ENCODE measurements around the gene AUTS2.

Gene AUTS2

DNA sequence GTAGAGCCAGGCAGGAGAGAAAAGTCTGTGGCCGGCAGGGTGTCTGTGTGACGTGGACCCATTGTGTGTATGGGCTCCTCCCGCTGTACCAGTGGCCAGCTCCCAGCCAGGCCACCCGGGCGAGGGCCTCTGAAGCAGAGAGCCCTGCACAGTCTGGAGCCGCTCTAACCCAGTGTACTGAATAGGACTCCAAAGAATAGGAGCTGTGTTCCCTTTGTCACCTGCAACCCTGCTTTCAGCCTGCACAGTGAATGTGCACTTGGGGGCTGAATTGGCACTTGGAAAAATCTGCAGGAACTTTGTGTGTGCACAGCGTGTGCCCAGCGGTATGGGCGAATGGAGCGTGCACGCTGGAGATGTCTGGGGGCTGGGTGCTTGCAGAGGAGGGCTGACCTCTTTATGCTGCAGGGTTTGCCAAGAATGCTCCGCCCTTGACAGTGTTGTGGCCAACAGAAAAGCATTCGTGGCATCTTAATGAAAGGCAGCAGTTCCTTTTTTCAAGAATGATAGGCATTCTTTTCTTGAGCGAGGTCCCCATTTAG lies 216.2 kb downstream of the AUTS2 start:
- H3K4me3 ChIP-seq (ENCODE audit: low read depth, low read length) = no peak overlapping the region
- TF ChIP-seq, protein P1, sequence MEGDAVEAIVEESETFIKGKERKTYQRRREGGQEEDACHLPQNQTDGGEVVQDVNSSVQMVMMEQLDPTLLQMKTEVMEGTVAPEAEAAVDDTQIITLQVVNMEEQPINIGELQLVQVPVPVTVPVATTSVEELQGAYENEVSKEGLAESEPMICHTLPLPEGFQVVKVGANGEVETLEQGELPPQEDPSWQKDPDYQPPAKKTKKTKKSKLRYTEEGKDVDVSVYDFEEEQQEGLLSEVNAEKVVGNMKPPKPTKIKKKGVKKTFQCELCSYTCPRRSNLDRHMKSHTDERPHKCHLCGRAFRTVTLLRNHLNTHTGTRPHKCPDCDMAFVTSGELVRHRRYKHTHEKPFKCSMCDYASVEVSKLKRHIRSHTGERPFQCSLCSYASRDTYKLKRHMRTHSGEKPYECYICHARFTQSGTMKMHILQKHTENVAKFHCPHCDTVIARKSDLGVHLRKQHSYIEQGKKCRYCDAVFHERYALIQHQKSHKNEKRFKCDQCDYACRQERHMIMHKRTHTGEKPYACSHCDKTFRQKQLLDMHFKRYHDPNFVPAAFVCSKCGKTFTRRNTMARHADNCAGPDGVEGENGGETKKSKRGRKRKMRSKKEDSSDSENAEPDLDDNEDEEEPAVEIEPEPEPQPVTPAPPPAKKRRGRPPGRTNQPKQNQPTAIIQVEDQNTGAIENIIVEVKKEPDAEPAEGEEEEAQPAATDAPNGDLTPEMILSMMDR (IDR thresholded peaks at IDR 0.05; ENCODE audit: borderline replicate concordance, insufficient read depth, low read depth, low read length) = no peak

- H3K4me3 ChIP-seq (ENCODE audit: low read depth, low read length) = no peak overlapping the region
- TF ChIP-seq, protein P1 (IDR thresholded peaks at IDR 0.05; ENCODE audit: borderline replicate concordance, insufficient read depth, low read depth, low read length) = no peak
Measured at GRCh38 chr7:69816501-69816900, 218.2 kb downstream of the AUTS2 start.

DNA sequence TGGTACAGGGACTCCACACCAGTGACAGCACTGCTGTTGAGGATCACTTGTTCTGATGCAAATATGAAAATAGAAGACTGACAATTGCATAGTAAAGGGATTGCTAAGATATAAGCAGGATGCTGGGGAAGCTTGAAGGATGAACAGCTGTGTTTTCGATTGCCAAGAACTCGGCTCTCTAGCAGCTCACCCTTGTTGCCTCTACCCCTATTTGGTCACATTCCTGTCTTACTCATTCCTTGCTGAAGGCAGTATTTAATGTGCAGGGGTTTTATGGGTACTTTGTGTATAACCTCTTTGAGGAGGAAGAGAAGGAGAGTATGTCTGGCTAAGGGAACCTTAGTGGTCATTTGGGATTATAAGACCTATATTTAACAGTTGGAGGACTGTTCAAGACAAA lies 218.8 kb downstream of the AUTS2 start:
- H3K4me3 ChIP-seq (ENCODE audit: low read depth, low read length) = no peak overlapping the region
- TF ChIP-seq, protein P1 (IDR thresholded peaks at IDR 0.05; ENCODE audit: borderline replicate concordance, insufficient read depth, low read depth, low read length) = no peak

GRCh38 chr7:69817841-69818635 lies 219.8 kb downstream of the AUTS2 start:
- no peak overlapping the region for H3K4me3 ChIP-seq (ENCODE audit: low read depth, low read length)
- TF ChIP-seq, protein P1 (IDR thresholded peaks at IDR 0.05; ENCODE audit: borderline replicate concordance, insufficient read depth, low read depth, low read length) = no peak

GRCh38 chr7:69818636-69819332 lies 220.5 kb downstream of the AUTS2 start:
- TF ChIP-seq, protein P1 (IDR thresholded peaks at IDR 0.05; ENCODE audit: borderline replicate concordance, insufficient read depth, low read depth, low read length) = no peak
- no peak overlapping the region for H3K4me3 ChIP-seq (ENCODE audit: low read depth, low read length)

DNA sequence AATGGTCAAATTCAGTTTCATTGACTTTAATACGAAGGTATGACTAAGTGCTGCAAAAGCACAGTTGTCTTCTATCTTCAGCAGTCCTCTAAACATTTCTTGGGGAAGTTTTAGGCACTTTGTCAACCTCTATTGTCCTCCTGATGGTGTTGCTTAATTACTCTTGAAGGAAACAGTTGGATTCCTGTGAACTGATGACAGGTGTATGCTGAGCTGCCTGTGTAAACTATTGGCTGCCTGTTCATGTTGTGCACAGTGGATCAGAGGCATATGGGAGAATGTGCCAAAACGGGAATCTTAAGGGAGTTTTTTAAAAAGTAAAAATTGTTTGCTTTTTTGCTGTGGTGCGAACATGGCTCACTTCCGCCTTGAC lies 221.0 kb downstream of the AUTS2 start:
- no peak overlapping the region for H3K4me3 ChIP-seq (ENCODE audit: low read depth, low read length)
- TF ChIP-seq, protein P1 (IDR thresholded peaks at IDR 0.05; ENCODE audit: borderline replicate concordance, insufficient read depth, low read depth, low read length) = no peak

Data from GM12875 (cell line).